GM12878 (cell line): ENCODE results near the gene PFKM. TPM values are rescaled to one million over a fixed set of nuclear protein-coding genes. Genes with fewer than 3 reads are reported as not detected.

Source experiments
- ATAC-seq: fragments of 200-7000 bp; cut with Tn5 transposase; 3 replicates; pipeline ENCODE4 v1.9.1; 2020; ENCODE audit warnings: mild to moderate bottlenecking, moderate library complexity
- BruUV-seq: library from RNA; stranded (reverse); fragments of 400-500 nt; replicated peaks from 2 replicates; lab custom pipeline; 2021; lab: Mats Ljungman, UMichigan
- CTCF ChIA-PET: fragments of 300-600 bp; sonication (Branson Sonifier 250); formaldehyde crosslinking; extraction: SDS; loops from one replicate; lab custom pipeline; 2021; ENCODE audit warnings: inconsistent platforms; lab: Yijun Ruan, JAX
- POLR2A ChIA-PET: fragments of 350-600 bp; formaldehyde crosslinking; extraction: SDS; loops from one replicate; lab custom pipeline; 2021; ENCODE audit warnings: inconsistent platforms; lab: Charles Lee
- RAD21 ChIA-PET: fragments of 300-600 bp; sonication (Branson Sonifier 250); formaldehyde crosslinking; loops from one replicate; lab custom pipeline; 2023; ENCODE audit warnings: antibody characterized with exemption; ENCODE audit not compliant: unreplicated experiment; lab: Charles Lee
- SMC1A ChIA-PET: fragments of 300-600 bp; sonication (Branson Sonifier 250); formaldehyde crosslinking; loops from one replicate; lab custom pipeline; 2023; ENCODE audit not compliant: unreplicated experiment, uncharacterized antibody; lab: Charles Lee
- DNase-seq: peaks from one replicate; pipeline ENCODE4 v3.0.0-alpha.2; 2011; ENCODE audit warnings: low read depth, low spot score
- FAIRE-seq: peaks from 3 replicates; lab custom pipeline; 2011; peaks lifted over from hg19 to GRCh38; lab: Jason Lieb, UNC
- H2AFZ ChIP-seq: 2 replicates; pipeline ENCODE4 v1.6.0; 2011; ENCODE audit warnings: low read depth, low read length, control low read depth; ENCODE audit not compliant: control insufficient read depth
- H3K27ac ChIP-seq: 2 replicates; pipeline ENCODE4 v1.5.1; 2011; ENCODE audit warnings: control low read depth; ENCODE audit not compliant: control insufficient read depth, insufficient read depth
- H3K27me3 ChIP-seq, 2 experiments: replicated peaks in 1 of 2; 2 replicates each; pipeline versions ENCODE4 v1.6.0 to v1.6.1; 2011; ENCODE audit warnings: low read length in 1 of 2; ENCODE audit not compliant: control insufficient read depth in 2 of 2, insufficient read depth in 2 of 2
- H3K36me3 ChIP-seq, 2 experiments: 2 replicates each; pipeline ENCODE4 v1.5.1; 2011; ENCODE audit warnings: low read length in 1 of 2; ENCODE audit not compliant: control insufficient read depth in 2 of 2, insufficient read depth in 2 of 2
- H3K4me1 ChIP-seq: 2 replicates; pipeline ENCODE4 v1.6.1; 2011; ENCODE audit warnings: mild to moderate bottlenecking, low read length, moderate library complexity, mixed read lengths; ENCODE audit not compliant: control insufficient read depth, insufficient read depth
- H3K4me2 ChIP-seq: 2 replicates; pipeline ENCODE4 v1.6.0; 2011; ENCODE audit warnings: control low read depth; ENCODE audit not compliant: control insufficient read depth, insufficient read depth
- H3K4me3 ChIP-seq: fragments of 200-600 bp; sonication (generic); 2 replicates; pipeline ENCODE4 v1.5.1; 2016
- H3K79me2 ChIP-seq: 2 replicates; pipeline ENCODE4 v1.6.0; 2011; ENCODE audit warnings: low read length; ENCODE audit not compliant: control insufficient read depth, insufficient read depth
- H3K9ac ChIP-seq: 2 replicates; pipeline ENCODE4 v1.8.0; 2011; ENCODE audit warnings: low read length, control low read depth, mixed read lengths; ENCODE audit not compliant: control insufficient read depth, insufficient read depth
- H3K9me3 ChIP-seq: replicated peaks from 3 replicates; pipeline ENCODE4 v1.5.1; 2011; ENCODE audit warnings: mild to moderate bottlenecking, low read length; ENCODE audit not compliant: control insufficient read depth, insufficient read depth
- H4K20me1 ChIP-seq: 2 replicates; pipeline ENCODE4 v1.6.0; 2011; ENCODE audit not compliant: control insufficient read depth, insufficient read depth
- CEBPB ChIP-seq, 2 experiments: fragments of 150-350 bp in 1 of 2; IDR thresholded peaks; 2 replicates each; pipeline ENCODE4 v1.6.1; 2012 to 2014; ENCODE audit warnings: low read depth in 2 of 2, low read length in 2 of 2, borderline replicate concordance in 1 of 2, inconsistent platforms in 1 of 2
- ETV6 ChIP-seq, 2 experiments: fragments of 450-650 bp in 1 of 2; IDR thresholded peaks in 1 of 2; conservative IDR thresholded peaks in 1 of 2; 2 replicates each; pipeline ENCODE4 v1.6.1; 2014; ENCODE audit warnings: antibody characterized with exemption in 1 of 2, borderline replicate concordance in 1 of 2, low read depth in 1 of 2, mild to moderate bottlenecking in 1 of 2, moderate library complexity in 1 of 2
- GABPA ChIP-seq: IDR thresholded peaks from 2 replicates; pipeline ENCODE4 v1.6.1; 2014; ENCODE audit warnings: antibody characterized with exemption, low read depth, mild to moderate bottlenecking, inconsistent platforms
- GATAD2B ChIP-seq: fragments of 450-650 bp; conservative IDR thresholded peaks from 2 replicates; pipeline ENCODE4 v1.6.1; 2017; ENCODE audit warnings: low read depth, mild to moderate bottlenecking, moderate library complexity
- KLF5 ChIP-seq: fragments of 450-650 bp; IDR thresholded peaks from 2 replicates; pipeline ENCODE4 v1.6.1; 2014; ENCODE audit warnings: mild to moderate bottlenecking; ENCODE audit not compliant: partially characterized antibody
- NFIC ChIP-seq: IDR thresholded peaks from 2 replicates; pipeline ENCODE4 v1.6.1; 2012; ENCODE audit warnings: low read depth, mild to moderate bottlenecking, inconsistent platforms, low read length, moderate library complexity
- NR2F1 ChIP-seq: fragments of 450-650 bp; conservative IDR thresholded peaks from 2 replicates; pipeline ENCODE4 v1.6.1; 2017; ENCODE audit warnings: mild to moderate bottlenecking
- POU2F2 ChIP-seq: IDR thresholded peaks from 3 replicates; pipeline ENCODE4 v1.6.1; 2011; ENCODE audit warnings: low read depth, mild to moderate bottlenecking, low read length, borderline replicate concordance
- RELA ChIP-seq: fragments of 450-650 bp; IDR thresholded peaks from 2 replicates; pipeline ENCODE4 v1.8.0; 2014; ENCODE audit warnings: borderline replicate concordance; ENCODE audit not compliant: partially characterized antibody
- SKIL ChIP-seq: fragments of 450-650 bp; IDR thresholded peaks from 2 replicates; pipeline ENCODE4 v1.6.1; 2017; ENCODE audit warnings: mild to moderate bottlenecking, low read depth, inconsistent platforms; ENCODE audit not compliant: poor library complexity, severe bottlenecking
- SMC3 ChIP-seq: IDR thresholded peaks from 2 replicates; pipeline ENCODE4 v1.6.1; 2011; ENCODE audit warnings: low read length, improper control_type of control experiment, borderline replicate concordance
- SREBF1 ChIP-seq: IDR thresholded peaks from 2 replicates; pipeline ENCODE4 v1.6.1; 2012; ENCODE audit warnings: mild to moderate bottlenecking, low read length
- STAT3 ChIP-seq: IDR thresholded peaks from 2 replicates; pipeline ENCODE4 v1.6.1; 2011; ENCODE audit warnings: low read depth, low read length, improper control_type of control experiment
- ZBTB33 ChIP-seq: fragments of 450-650 bp; IDR thresholded peaks from 2 replicates; pipeline ENCODE4 v1.6.1; 2017; ENCODE audit warnings: mild to moderate bottlenecking
- WGBS: methylation state at CpG from one replicate; pipeline ENCODE4 v1.1.6; 2016; ENCODE audit warnings: low lambda C conversion rate; ENCODE audit not compliant: insufficient replicate concordance, insufficient coverage; ENCODE audit errors: missing lambda C conversion rate; 5-methylcytosine and 5-hydroxymethylcytosine counted together
- in situ Hi-C: fragments of 300-500 bp; cut with MboI; formaldehyde crosslinking; loops from 9 replicates; pipeline ENCODE4 v1.14.3; 2018; ENCODE audit warnings: mixed read lengths
- intact Hi-C: fragments of 100-400 bp; cut with micrococcal nuclease; formaldehyde crosslinking; loops from one replicate; pipeline ENCODE4 v1.14.2; 2022; ENCODE audit not compliant: unreplicated experiment
- polyA plus RNA-seq, 11 experiments: library from polyadenylated mRNA; depleted of rRNA in 4 of 11; unstranded in 6 of 11; stranded (reverse) in 5 of 11; fragments of >200 nt; fragmentation: Nextera tagmentation in 4 of 11; fragmentation: Illumina TruSeq in 1 of 11; extraction: Ambion mirVana in 4 of 11; extraction: Trizol in 1 of 11; gene quantifications; 1 replicate in 1 of 11; 2 replicates in 10 of 11; pipeline versions ENCODE4 v1.2.1 to v1.2.3, GENCODE V29; 2011 to 2016; ENCODE audit warnings: inconsistent platforms in 2 of 11, missing spikeins in 2 of 11, low read depth in 1 of 11
- total RNA-seq, 4 experiments: library from RNA; depleted of rRNA in 3 of 4; stranded (reverse); fragments of >200 nt in 3 of 4; fragmentation: Illumina TruSeq in 1 of 4; extraction: Trizol in 1 of 4; gene quantifications; 2 replicates each; pipeline versions ENCODE4 v1.2.1 to v1.2.3, GENCODE V29; 2013 to 2021
- TF ChIP-seq, protein P1 (sequence below): IDR thresholded peaks from 2 replicates; pipeline ENCODE4 v1.6.1; 2012; ENCODE audit warnings: low read depth, low read length, improper control_type of control experiment
- TF ChIP-seq, protein P2 (sequence below): IDR thresholded peaks from 2 replicates; pipeline ENCODE4 v1.6.1; 2011; ENCODE audit warnings: low read depth, low read length, improper control_type of control experiment, borderline replicate concordance

Gene PFKM
- total and polyA plus RNA-seq, 10 of the 15 experiments (the other 5 are each of a cell fraction or from before 2014, with no cell fraction given) = 27.6 to 80.0 (median 55.8) TPM

- 50% methylated on average over 10 of the region's 10 CpGs for WGBS
- in situ Hi-C loops (no loop called here), intact Hi-C loops (loop anchor here (5.0 kb wide), 1 partner anchor 429 kb away; no protein-coding TSS in a partner anchor)
- no peak overlapping the region for H3K4me3 ChIP-seq
- no peak overlapping the region for H3K27ac ChIP-seq
- H3K4me1 ChIP-seq = no peaks in the 10 kb centered on the region; the same call in 1 of the 2 replicates
- H3K9ac ChIP-seq = no peak overlapping the region
- POLR2A ChIA-PET = no interaction called here
- H4K20me1 ChIP-seq = no peaks in the 10 kb centered on the region
- no peaks in the 10 kb centered on the region for H3K36me3 ChIP-seq
- ATAC-seq = no peak
- no peak overlapping the region for H3K4me2 ChIP-seq
- H3K9me3 ChIP-seq = no peaks in the 10 kb centered on the region; the same call in 2 of the 3 replicates
- no peak for DNase-seq
- SMC1A ChIA-PET = no interaction called here
- no TSS peak for BruUV-seq
- FAIRE-seq = no peak
- no peak overlapping the region for H2AFZ ChIP-seq
- no peaks in the 10 kb centered on the region for H3K79me2 ChIP-seq
- CTCF ChIA-PET = interaction anchor here (1.0 to 3.3 kb wide), 7 partner anchors 10 to 432 kb away, joined by 3 to 23 read pairs (median 7); no protein-coding TSS in a partner anchor
- RAD21 ChIA-PET = interaction anchor here (0.9 to 1.8 kb wide), 3 partner anchors 9 to 430 kb away, joined by 3 to 10 read pairs (median 4); no protein-coding TSS in a partner anchor
- peaks cover 9 to 12% of the 10 kb centered on the region in 2 experiments for H3K27me3 ChIP-seq
- TF ChIP-seq, protein P1, sequence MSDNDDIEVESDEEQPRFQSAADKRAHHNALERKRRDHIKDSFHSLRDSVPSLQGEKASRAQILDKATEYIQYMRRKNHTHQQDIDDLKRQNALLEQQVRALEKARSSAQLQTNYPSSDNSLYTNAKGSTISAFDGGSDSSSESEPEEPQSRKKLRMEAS = no peak
- TF ChIP-seq KLF5 (no peak), GATAD2B (no peak), RELA (no peak), GABPA (no peak), POU2F2 (no peak), SMC3 (no peak), STAT3 (no peak), SREBF1 (no peak), SKIL (no peak), ZBTB33 (no peak), ETV6 (conservative IDR thresholded peaks at IDR 0.05 in 1 of 2, IDR thresholded peaks at IDR 0.05 in 1 of 2; ENCODE audit: borderline replicate concordance in 1 of 2, low read depth in 1 of 2) (no peak), NFIC (no peak), NR2F1 (no peak), CEBPB (IDR thresholded peaks at IDR 0.05; ENCODE audit: borderline replicate concordance in 1 of 2, low read depth in 2 of 2, low read length in 2 of 2) (no peak)
- TF ChIP-seq, protein P2, sequence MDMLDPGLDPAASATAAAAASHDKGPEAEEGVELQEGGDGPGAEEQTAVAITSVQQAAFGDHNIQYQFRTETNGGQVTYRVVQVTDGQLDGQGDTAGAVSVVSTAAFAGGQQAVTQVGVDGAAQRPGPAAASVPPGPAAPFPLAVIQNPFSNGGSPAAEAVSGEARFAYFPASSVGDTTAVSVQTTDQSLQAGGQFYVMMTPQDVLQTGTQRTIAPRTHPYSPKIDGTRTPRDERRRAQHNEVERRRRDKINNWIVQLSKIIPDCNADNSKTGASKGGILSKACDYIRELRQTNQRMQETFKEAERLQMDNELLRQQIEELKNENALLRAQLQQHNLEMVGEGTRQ = no peak
These were observed 68.9 kb downstream of the PFKM start for GRCh38 chr12:48187916-48188695.
